Skeletal muscle tissue (tissue), 4 donors: ENCODE results near the gene ANKRD31. TPM values are rescaled to one million over a fixed set of nuclear protein-coding genes. Genes with fewer than 3 reads are reported as not detected.
"Not testable (repeated sequence)": the region's sequence is repeated elsewhere in the genome, so short reads cannot be mapped to it uniquely, and the experiment has no call there.

Source experiments
- H3K27ac ChIP-seq: one replicate; pipeline ENCODE4 v1.7.0; 2013; ENCODE audit warnings: mild to moderate bottlenecking, low read depth, low read length, inconsistent platforms
- H3K27me3 ChIP-seq, 3 donors: one replicate each; pipeline ENCODE4 v1.7.0; 2013; ENCODE audit warnings: low read length in 3 of 3; ENCODE audit not compliant: control insufficient read depth in 3 of 3, insufficient read depth in 3 of 3
- H3K36me3 ChIP-seq, 3 donors: one replicate each; pipeline ENCODE4 v1.7.0; 2013; ENCODE audit warnings: low read length in 3 of 3; ENCODE audit not compliant: control insufficient read depth in 3 of 3, insufficient read depth in 3 of 3
- H3K4me1 ChIP-seq, 3 donors: one replicate each; pipeline ENCODE4 v1.7.0; 2013; ENCODE audit warnings: low read length in 3 of 3, mild to moderate bottlenecking in 3 of 3; ENCODE audit not compliant: control insufficient read depth in 3 of 3, insufficient read depth in 3 of 3
- H3K4me3 ChIP-seq, 3 donors: one replicate each; pipeline ENCODE4 v1.7.0; 2013; ENCODE audit warnings: low read length in 3 of 3
- H3K9ac ChIP-seq, 3 donors: one replicate each; pipeline ENCODE4 v1.7.0; 2013; ENCODE audit warnings: low read length in 3 of 3, mild to moderate bottlenecking in 3 of 3, moderate library complexity in 2 of 3, low read depth in 1 of 3
- H3K9me3 ChIP-seq, 3 donors: one replicate each; pipeline ENCODE4 v1.7.0; 2013; ENCODE audit warnings: low read length in 3 of 3; ENCODE audit not compliant: control insufficient read depth in 3 of 3
- total RNA-seq: library from RNA; depleted of rRNA; stranded (reverse); fragments of >200 nt; gene quantifications from one replicate; pipeline ENCODE4 v1.2.3, GENCODE V29; 2014
- donor health status: Osteomylitis.

The ANKRD31 gene
- total RNA-seq, 1 donor from 2014 or later = under 0.01 TPM

DNA sequence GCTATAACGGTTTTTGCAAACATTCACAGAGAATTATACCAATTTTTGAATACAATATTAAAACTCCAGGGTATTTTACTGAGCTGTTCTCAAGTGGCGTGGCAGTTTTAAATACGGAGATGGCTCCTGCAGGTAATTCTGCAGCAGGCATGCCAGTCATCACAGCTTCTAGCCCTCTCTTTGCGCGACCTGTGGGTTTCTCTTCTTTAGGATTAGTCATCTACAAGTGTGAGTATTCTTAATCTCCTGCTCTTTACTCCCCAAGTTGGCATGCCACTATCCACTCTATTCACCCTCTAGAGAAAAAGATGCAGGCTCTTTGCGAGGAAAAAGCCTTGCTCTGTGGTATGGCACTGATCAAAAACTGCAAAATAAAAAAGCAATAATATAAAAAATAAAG is 43.9 kb downstream of the ANKRD31 start:
- no peak overlapping the region for H3K4me3 ChIP-seq
- no peak overlapping the region for H3K9ac ChIP-seq
- H3K9me3 ChIP-seq = no peaks in the 10 kb centered on the region
- no peaks in the 10 kb centered on the region for H3K27me3 ChIP-seq
- H3K4me1 ChIP-seq = no peaks in the 10 kb centered on the region
- no peaks in the 10 kb centered on the region for H3K36me3 ChIP-seq
- H3K27ac ChIP-seq = no peak overlapping the region

DNA sequence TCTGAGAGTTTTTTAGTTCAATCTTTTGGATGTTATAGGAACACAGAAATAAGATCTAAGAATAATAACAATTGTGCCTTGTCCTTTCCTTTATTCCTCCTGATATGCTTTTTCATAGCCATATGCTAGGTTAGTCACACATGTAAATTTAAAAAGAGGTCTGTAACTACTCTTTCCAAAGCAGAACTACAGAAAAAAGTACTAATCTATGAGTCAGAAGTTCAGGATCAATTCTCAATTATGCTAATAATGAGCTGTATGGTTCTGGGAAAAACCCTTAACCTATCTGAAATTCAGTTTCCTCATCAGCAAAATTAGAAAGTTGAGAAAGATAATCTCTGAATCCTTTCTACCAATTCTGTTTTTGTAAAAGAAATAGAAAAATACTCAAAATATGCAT is 44.4 kb downstream of the ANKRD31 start:
- Histone ChIP-seq H3K4me1 (no peaks in the 10 kb centered on the region), H3K36me3 (no peaks in the 10 kb centered on the region), H3K9ac (no peak overlapping the region), H3K9me3 (no peaks in the 10 kb centered on the region), H3K27me3 (no peaks in the 10 kb centered on the region), H3K4me3 (no peak overlapping the region), H3K27ac (no peak overlapping the region)

DNA sequence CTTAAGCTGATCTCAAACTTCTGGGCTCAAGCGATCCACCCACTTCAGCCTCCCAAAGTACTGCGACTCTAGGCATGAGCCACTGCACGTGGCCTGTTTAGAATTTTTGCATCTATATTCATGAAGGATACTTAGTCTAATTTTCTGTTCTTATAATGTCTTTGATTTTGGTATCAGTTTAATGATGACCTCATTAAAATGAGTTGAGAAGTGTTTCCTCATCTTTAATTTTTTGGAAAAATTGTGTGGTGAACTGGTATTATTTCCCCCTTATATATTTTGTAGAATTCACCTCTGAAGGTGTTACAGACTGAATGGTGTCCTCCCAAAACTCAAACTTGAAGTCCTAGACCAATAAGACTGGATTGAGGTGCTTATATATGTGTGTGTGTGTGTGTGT is 46.5 kb downstream of the ANKRD31 start:
- no peak overlapping the region for H3K4me3 ChIP-seq
- no peak overlapping the region for H3K9ac ChIP-seq
- H3K27ac ChIP-seq = no peak overlapping the region
- H3K9me3 ChIP-seq = no peaks in the 10 kb centered on the region
- no peaks in the 10 kb centered on the region for H3K27me3 ChIP-seq
- no peaks in the 10 kb centered on the region for H3K4me1 ChIP-seq
- no peaks in the 10 kb centered on the region for H3K36me3 ChIP-seq

GRCh38 chr5:75189353-75189752 is 47.3 kb downstream of the ANKRD31 start:
- no peaks in the 10 kb centered on the region for H3K4me1 ChIP-seq
- H3K27ac ChIP-seq = no peak overlapping the region
- no peaks in the 10 kb centered on the region for H3K36me3 ChIP-seq
- H3K27me3 ChIP-seq = no peaks in the 10 kb centered on the region
- H3K9ac ChIP-seq = no peak overlapping the region
- H3K9me3 ChIP-seq = no peaks in the 10 kb centered on the region
- H3K4me3 ChIP-seq = no peak overlapping the region

DNA sequence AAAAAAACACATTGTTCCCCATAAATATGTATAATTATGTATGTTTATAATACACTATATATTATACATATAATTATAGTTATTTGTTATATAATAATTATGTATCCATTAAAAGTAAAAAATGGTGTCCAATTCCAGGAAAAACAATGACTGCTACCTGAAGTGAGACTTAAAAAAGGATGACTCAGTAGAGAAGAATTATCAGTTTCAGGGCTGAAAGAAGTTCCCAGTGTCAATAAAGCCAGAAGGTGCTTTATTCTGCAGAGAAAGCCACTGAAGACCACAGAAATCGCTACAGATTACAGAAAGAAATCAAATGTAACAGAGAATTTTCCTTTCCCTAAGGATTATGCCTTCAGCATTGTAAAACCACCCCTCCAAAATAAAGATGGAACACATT is 50.9 kb downstream of the ANKRD31 start:
- H3K4me3 ChIP-seq = no peak overlapping the region
- H3K9me3 ChIP-seq = no peaks in the 10 kb centered on the region
- H3K27me3 ChIP-seq = no peaks in the 10 kb centered on the region
- no peak overlapping the region for H3K27ac ChIP-seq
- H3K4me1 ChIP-seq = no peaks in the 10 kb centered on the region
- no peaks in the 10 kb centered on the region for H3K36me3 ChIP-seq
- no peak overlapping the region for H3K9ac ChIP-seq

GRCh38 chr5:75176009-75176408 is 60.7 kb downstream of the ANKRD31 start:
- H3K9ac ChIP-seq, H3K36me3 ChIP-seq, H3K27ac ChIP-seq, H3K4me1 ChIP-seq, H3K9me3 ChIP-seq, H3K4me3 ChIP-seq, H3K27me3 ChIP-seq: not testable (repeated sequence)

- not testable (repeated sequence) for H3K9me3 ChIP-seq, H3K27me3 ChIP-seq
Observed at GRCh38 chr5:75174872-75175271, 61.8 kb downstream of the ANKRD31 start.

GRCh38 chr5:75169516-75169915 is 67.2 kb downstream of the ANKRD31 start:
- H3K36me3 ChIP-seq = no peaks in the 10 kb centered on the region
- no peaks in the 10 kb centered on the region for H3K27me3 ChIP-seq
- no peak overlapping the region for H3K4me3 ChIP-seq
- H3K27ac ChIP-seq = no peak overlapping the region
- no peak overlapping the region for H3K9ac ChIP-seq
- no peaks in the 10 kb centered on the region for H3K9me3 ChIP-seq
- H3K4me1 ChIP-seq = no peaks in the 10 kb centered on the region

More at GRCh38 chr5:75174872-75175271, 61.8 kb downstream of the ANKRD31 start:
- H3K4me3 ChIP-seq, H3K4me1 ChIP-seq, H3K9ac ChIP-seq, H3K27ac ChIP-seq, H3K36me3 ChIP-seq: not testable (repeated sequence)

- Histone ChIP-seq H3K9me3 (no peaks in the 10 kb centered on the region), H3K27ac (no peak overlapping the region), H3K4me1 (no peaks in the 10 kb centered on the region), H3K27me3 (no peaks in the 10 kb centered on the region), H3K9ac (no peak overlapping the region), H3K4me3 (no peak overlapping the region), H3K36me3 (no peaks in the 10 kb centered on the region)
Observed at GRCh38 chr5:75168026-75168735, 68.5 kb downstream of the ANKRD31 start.

DNA sequence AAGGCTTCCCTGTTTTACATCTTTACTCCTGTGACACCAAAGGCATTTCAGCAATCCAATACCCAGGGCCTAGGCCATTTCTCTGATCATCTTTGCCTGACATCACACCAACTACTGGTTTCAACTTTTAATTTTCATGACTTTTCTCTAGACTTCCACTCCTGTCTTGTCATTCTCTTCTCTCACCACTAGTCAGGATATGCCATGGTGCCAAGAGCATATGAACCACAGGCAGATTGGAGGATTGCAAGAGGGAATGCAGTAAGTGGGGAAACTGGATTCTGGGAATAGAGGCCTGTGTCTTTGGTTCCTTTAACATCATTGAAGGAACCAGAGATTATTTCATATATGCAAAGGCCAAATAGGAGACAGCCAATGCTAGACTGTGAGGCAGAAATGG is 69.3 kb downstream of the ANKRD31 start:
- H3K4me3 ChIP-seq = no peak overlapping the region
- H3K27me3 ChIP-seq = no peaks in the 10 kb centered on the region
- no peak overlapping the region for H3K27ac ChIP-seq
- H3K36me3 ChIP-seq = no peaks in the 10 kb centered on the region
- H3K9me3 ChIP-seq = no peaks in the 10 kb centered on the region
- H3K4me1 ChIP-seq = no peaks in the 10 kb centered on the region
- no peak overlapping the region for H3K9ac ChIP-seq
